GM21447 (cell line): ENCODE data around the gene RIBC2.
"Not testable (repeated sequence)": the region's sequence is repeated elsewhere in the genome, so short reads cannot be mapped to it uniquely, and the experiment has no call there.

Experiments used
- ATAC-seq: cut with Tn5 transposase; IDR thresholded peaks from one replicate; pipeline ENCODE4 v1.9.1; 2021; ENCODE audit not compliant: unreplicated experiment

Gene RIBC2

GRCh38 chr22:45413368-45414211 lies at the start of gene RIBC2, which contains the start of gene SMC1B:
Gene RIBC2 (plus strand): TSS chr22:45413693. CDS start chr22:45413887, 194 bp downstream.
Gene SMC1B (minus strand): TSS chr22:45413599. CDS start chr22:45413567, 32 bp downstream.
- ATAC-seq: no peak

GRCh38 chr22:45366713-45367112 lies 46.8 kb upstream of the RIBC2 start:
- ATAC-seq: no peak

- ATAC-seq: not testable (repeated sequence)
Measured at GRCh38 chr22:45373592-45373991, 39.9 kb upstream of the RIBC2 start.

- no peak for ATAC-seq
Measured at GRCh38 chr22:45376009-45376408, 37.5 kb upstream of the RIBC2 start.

GRCh38 chr22:45376703-45377102 lies 36.8 kb upstream of the RIBC2 start:
- no peak for ATAC-seq

GRCh38 chr22:45381348-45381747 lies 32.1 kb upstream of the RIBC2 start:
- no peak for ATAC-seq

- ATAC-seq: no peak
Measured at GRCh38 chr22:45389546-45389945, 23.9 kb upstream of the RIBC2 start.

- ATAC-seq: no peak
Measured at GRCh38 chr22:45397806-45398205, 15.7 kb upstream of the RIBC2 start.

GRCh38 chr22:45398214-45398613 lies 15.3 kb upstream of the RIBC2 start:
- ATAC-seq: no peak

GRCh38 chr22:45399712-45400445 lies 13.6 kb upstream of the RIBC2 start:
- ATAC-seq: no peak

- no peak for ATAC-seq
Measured at GRCh38 chr22:45402466-45402985, 11.0 kb upstream of the RIBC2 start.

- no peak for ATAC-seq
Measured at GRCh38 chr22:45407793-45408192, 5.7 kb upstream of the RIBC2 start.

GRCh38 chr22:45413013-45413367 lies 503 bp upstream of the RIBC2 start:
- ATAC-seq: no peak

GRCh38 chr22:45418056-45418769 lies 4.7 kb downstream of the RIBC2 start:
- ATAC-seq: no peak

- no peak for ATAC-seq
Measured at GRCh38 chr22:45418770-45419138, 5.3 kb downstream of the RIBC2 start.

- no peak for ATAC-seq
Measured at GRCh38 chr22:45420011-45420410, 6.5 kb downstream of the RIBC2 start.

- ATAC-seq: no peak
Measured at GRCh38 chr22:45420539-45420938, 7.0 kb downstream of the RIBC2 start.

- ATAC-seq: no peak
Measured at GRCh38 chr22:45421349-45422055, 8.0 kb downstream of the RIBC2 start.

- no peak for ATAC-seq
Measured at GRCh38 chr22:45422237-45422983, 8.9 kb downstream of the RIBC2 start.

- ATAC-seq: no peak
Measured at GRCh38 chr22:45423524-45423923, 10.0 kb downstream of the RIBC2 start.
